ENCODE data around the gene PIK3CD.

GRCh38 chr1:9737057-9737456 lies 85.5 kb downstream of the PIK3CD start:
- TF ChIP-seq CTCF (conservative IDR thresholded peaks at IDR 0.05; ENCODE audit: low read depth in 2 of 2) = no peak
- no peak for TF ChIP-seq NANOG (IDR thresholded peaks at IDR 0.05; ENCODE audit: borderline replicate concordance)
